HEK293 (cell line): ENCODE data around the gene SIRT7.

ENCODE experiments used
- HIC1 ChIP-seq: fragments of 450-650 bp; formaldehyde crosslinking; IDR thresholded peaks from 2 replicates; pipeline ENCODE4 v1.5.1; 2016; ENCODE audit warnings: missing biosample characterization, missing genetic modification characterization
- YY1 ChIP-seq: fragments of 450-650 bp; formaldehyde crosslinking; IDR thresholded peaks from 2 replicates; pipeline ENCODE4 v1.5.1; 2018; ENCODE audit warnings: missing biosample characterization, missing genetic modification characterization

DNA sequence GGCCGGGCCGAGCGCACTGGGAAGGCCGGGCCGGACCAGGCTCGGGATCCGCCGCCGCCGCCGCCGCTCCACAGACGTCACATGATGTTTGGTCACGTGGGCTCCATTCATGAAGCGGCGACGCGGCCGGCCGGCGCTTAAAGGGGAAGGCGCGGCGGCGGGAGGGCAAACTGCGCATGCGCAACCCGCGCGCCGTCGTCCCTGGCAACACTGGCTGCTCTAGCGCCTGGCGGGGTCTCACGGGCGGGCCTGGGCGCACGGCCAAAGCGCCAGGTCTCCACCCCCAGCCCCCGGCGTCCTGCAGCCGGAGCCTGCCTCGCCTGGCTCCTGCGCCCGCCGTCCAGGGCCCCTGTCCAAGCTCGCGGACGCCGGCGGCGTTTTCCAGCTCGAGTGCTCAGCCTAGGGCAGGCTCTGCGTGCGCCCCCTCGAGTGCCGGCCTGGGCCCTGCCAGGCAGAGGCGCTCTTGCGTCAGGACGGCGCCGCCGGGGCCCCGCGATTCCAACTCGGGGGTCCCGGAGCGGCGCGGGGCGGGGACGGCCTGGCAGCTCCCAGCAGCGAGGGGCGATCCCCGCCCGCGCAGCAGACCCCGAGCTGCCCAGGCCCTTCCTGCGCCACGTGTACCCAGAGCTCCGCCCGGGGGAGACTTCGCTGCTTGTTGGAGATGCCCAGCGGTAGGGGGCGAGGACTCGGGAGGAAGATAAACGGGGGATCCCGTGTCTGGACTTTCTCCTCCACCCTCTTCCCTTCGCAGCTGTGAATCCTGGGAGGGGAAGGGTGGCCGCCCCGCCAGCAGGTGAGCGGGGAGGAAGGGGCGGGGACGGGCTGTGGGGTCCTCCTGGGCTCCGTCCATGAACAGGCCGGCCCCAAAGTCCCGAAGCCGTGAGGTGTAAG lies 9.9 kb upstream of the SIRT7 start, which contains the start of gene MAFG:
- TF ChIP-seq YY1 (tag by site-specific recombination) (0 out of 2 replicates have a peak, but pooled peaks have one; percentile 20), HIC1 (tag by site-specific recombination) (peak; percentile 36; the same call in 1 of the 2 replicates)
